NCI-H2227 (cell line): ENCODE measurements around the gene POLR2F.

ENCODE experiments used
- DNase-seq: peaks from one replicate; lab custom pipeline; 2025; ENCODE audit not compliant: unreplicated experiment; lab: John Stamatoyannopoulos, UW

Gene POLR2F

DNA sequence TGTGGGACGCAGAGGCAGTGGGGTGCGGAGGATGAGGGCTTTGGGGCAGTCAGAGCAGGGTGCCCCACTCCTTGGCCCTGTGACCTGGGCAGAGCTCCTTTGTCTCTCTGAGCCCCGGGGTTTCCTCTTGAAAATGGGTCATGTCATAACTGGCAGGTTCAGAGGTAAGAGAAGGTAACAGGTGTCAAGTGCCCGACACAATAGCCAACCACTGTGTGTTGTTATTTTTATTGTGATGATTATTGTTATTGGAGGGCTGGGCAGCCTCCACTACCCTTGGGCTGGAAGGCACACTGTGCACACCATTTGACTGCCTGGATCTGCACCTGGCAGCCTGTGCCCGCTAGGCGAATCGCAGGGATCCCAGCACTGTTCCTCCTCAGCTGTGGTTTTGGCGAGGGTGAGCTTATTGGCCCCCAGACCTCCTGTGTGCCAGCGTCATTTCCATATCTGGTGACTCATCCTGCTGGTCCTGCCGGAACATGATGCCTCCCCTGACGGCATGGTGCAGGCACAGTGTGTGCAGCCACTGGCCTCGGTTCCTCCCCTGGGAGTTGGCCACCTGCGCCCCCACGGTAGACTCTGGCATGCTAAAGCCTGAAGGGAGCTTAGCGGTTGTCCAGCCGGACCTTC is 46.3 kb downstream of the POLR2F start:
- no peak for DNase-seq

- no peak for DNase-seq
These were observed 52.4 kb downstream of the POLR2F start for GRCh38 chr22:38005943-38006342.

DNA sequence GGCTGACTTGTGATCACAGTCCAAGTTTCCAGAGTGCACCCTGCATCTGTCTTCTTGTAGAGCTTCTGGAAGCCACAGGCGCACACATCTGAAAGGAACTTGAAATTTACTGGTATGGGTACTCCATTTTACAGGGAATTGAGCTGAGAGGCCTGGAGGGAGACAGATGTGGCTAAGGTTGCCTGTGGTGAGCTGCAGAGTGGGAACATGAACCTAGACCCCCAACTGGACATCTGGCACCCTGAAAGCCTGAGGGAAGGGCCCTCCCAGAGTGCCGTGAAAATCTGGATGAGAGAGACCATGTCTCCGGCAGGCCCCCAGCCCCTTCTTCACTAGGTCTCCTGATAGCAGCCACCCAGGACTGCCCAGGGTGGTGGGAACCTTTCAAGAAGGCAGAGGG is 53.4 kb downstream of the POLR2F start:
- no peak for DNase-seq

DNA sequence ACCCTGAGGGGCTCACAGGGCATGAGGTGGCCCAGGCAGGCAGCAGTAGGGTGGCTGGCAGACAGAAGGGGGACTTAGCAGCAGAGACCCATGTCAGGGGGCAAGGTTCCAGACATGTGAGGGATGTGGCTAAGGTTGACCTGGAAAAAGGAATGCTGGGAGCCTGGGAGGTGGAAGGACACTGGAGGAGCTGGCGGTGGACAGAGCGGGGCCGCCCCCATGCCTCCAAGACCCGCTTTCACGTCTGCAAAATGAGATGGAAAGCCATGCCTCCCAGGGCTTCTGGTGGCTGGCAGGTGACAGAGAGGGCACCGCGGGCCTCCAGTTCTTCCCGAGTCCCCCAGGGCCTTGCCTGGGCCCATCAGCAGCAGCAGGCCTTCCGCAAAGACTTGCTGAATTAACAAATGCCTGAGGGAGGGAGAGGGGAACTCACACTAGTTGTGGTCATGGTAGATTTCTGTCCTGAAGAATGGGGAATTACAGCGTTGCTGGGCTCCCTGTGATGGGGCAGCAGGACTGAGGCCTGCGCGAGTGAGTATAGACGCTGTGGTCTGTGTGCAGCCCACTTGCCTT is 53.9 kb downstream of the POLR2F start:
- no peak for DNase-seq

GRCh38 chr22:38009000-38009806 is 55.7 kb downstream of the POLR2F start:
- no peak for DNase-seq

GRCh38 chr22:38012604-38013072 is 59.1 kb downstream of the POLR2F start:
- no peak for DNase-seq

DNA sequence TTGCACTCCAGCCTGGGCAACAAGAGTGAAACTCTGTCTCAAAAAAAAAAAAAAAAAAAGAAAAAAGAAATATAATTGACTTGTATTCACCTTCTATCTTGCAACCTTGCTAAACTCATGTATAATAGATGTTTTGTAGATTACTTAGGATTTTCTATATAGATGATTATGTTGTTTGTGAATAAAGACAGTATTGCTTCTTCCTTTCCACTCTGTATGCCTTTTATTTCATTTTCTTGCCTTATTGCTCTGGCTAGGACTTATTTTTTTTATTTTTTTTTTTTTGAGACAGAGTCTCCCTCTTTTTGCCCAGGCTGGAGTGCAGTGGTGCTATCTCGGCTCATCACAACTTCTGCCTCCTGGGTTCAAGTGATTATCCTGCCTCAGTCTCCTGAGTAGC is 60.6 kb downstream of the POLR2F start:
- DNase-seq, result no peak

DNA sequence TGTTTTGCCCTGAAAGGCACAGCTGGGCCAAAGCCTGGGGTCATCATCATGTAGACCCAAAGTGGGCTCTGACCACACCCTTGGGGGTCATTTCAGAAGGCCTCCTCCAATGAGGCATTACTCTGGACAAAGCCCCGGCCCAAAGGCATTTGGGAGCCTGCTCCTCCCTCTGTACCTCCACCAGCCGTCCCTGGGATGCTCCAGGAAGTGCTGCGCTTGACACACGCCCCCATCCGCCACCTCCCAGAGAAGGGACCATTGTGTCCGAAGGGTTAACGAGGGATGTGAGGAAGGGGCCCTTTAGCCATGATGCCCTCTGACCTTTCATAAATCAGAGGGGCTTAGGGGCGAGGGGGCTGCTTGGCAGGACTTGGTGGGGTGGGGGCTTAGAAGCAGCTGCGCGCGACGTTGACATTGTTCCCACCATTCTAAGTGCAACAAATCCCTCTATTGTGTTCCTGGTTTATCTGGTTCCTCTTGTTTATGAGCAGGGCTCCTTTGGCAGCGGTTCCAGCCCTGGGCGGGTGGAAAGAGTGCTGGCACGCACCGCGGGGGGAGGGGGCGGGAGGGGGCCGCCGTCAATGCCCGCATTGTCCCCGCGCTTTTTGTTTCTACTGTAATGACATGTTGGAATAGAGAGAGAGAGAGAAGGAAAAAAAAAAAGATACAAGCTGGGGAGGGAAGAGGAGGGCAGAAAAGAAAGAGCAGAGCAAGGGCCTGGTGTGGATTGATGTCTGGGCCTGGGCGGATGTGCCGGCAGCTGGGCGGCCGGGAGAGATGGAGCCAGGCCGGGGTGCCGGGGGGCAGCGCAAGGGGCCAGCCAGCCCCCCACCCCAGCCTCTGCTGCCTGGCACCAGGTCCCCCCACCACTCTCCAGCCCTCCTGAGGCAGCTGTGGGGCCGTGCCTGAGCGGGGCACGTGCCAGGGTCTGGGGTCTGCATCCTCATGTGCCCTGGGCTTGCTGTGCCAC is 63.0 kb downstream of the POLR2F start:
- peak; percentile 39 for DNase-seq

GRCh38 chr22:38017272-38017920 is 63.9 kb downstream of the POLR2F start:
- DNase-seq, result no peak

GRCh38 chr22:38017939-38018885 is 64.7 kb downstream of the POLR2F start:
- no peak for DNase-seq
